Parathyroid adenoma (tissue), 2 donors: Measurements from ENCODE around the gene MED1.
A peak's percentile ranks its signal among the peaks of the same experiment; 100 is the strongest.

ENCODE experiments used
- H2AFZ ChIP-seq: fragments of 300-600 bp; sonication (generic); one replicate; pipeline ENCODE4 v1.7.0; 2017; ENCODE audit warnings: antibody characterized with exemption, mild to moderate bottlenecking
- H3K27ac ChIP-seq: fragments of 300-600 bp; sonication (generic); one replicate; pipeline ENCODE4 v1.7.0; 2017
- H3K27me3 ChIP-seq: fragments of 300-600 bp; sonication (generic); one replicate; pipeline ENCODE4 v1.7.0; 2017; ENCODE audit warnings: low read length; ENCODE audit not compliant: control insufficient read depth, insufficient read depth
- H3K36me3 ChIP-seq: fragments of 300-600 bp; sonication (generic); one replicate; pipeline ENCODE4 v1.7.0; 2017; ENCODE audit warnings: low read length; ENCODE audit not compliant: control insufficient read depth, insufficient read depth
- H3K4me1 ChIP-seq: fragments of 300-600 bp; sonication (generic); one replicate; pipeline ENCODE4 v1.7.0; 2017; ENCODE audit warnings: control low read depth
- H3K4me2 ChIP-seq: fragments of 300-600 bp; sonication (generic); one replicate; pipeline ENCODE4 v1.7.0; 2017; ENCODE audit warnings: low read length
- H3K4me3 ChIP-seq: fragments of 300-600 bp; sonication (generic); one replicate; pipeline ENCODE4 v1.7.0; 2017; ENCODE audit warnings: low read depth, low read length
- H3K79me2 ChIP-seq: fragments of 300-600 bp; sonication (generic); one replicate; pipeline ENCODE4 v1.7.0; 2017; ENCODE audit warnings: control low read depth
- H3K9ac ChIP-seq: fragments of 300-600 bp; sonication (generic); one replicate; pipeline ENCODE4 v1.7.0; 2017; ENCODE audit warnings: mild to moderate bottlenecking
- H3K9me3 ChIP-seq: fragments of 300-600 bp; sonication (generic); one replicate; pipeline ENCODE4 v1.7.0; 2017; ENCODE audit warnings: low read length; ENCODE audit not compliant: control insufficient read depth
- CTCF ChIP-seq: fragments of 300-600 bp; sonication (generic); IDR thresholded peaks from one replicate; pipeline ENCODE4 v1.7.0; 2017; ENCODE audit warnings: antibody characterized with exemption, mild to moderate bottlenecking
- donor health status: primary hyperparathyroidism.

MED1 gene

GRCh38 chr17:39400547-39401411 is 50.3 kb downstream of the MED1 start:
- Histone ChIP-seq H3K9ac (peak overlapping the region; percentile 12), H3K79me2 (peaks cover 32% of the 10 kb centered on the region), H3K4me3 (peak overlapping the region; percentile 93), H2AFZ (peak overlapping the region; percentile 89), H3K9me3 (no peaks in the 10 kb centered on the region), H3K4me2 (peak overlapping the region; percentile 77), H3K4me1 (no peaks in the 10 kb centered on the region), H3K27ac (peak overlapping the region; percentile 77), H3K27me3 (no peaks in the 10 kb centered on the region), H3K36me3 (no peaks in the 10 kb centered on the region)
- TF ChIP-seq CTCF: no peak

- H3K27ac ChIP-seq: no peak overlapping the region
- H3K79me2 ChIP-seq: peaks cover 37% of the 10 kb centered on the region
- H3K9ac ChIP-seq: no peak overlapping the region
- no peaks in the 10 kb centered on the region for H3K27me3 ChIP-seq
- no peaks in the 10 kb centered on the region for H3K36me3 ChIP-seq
- no peaks in the 10 kb centered on the region for H3K4me1 ChIP-seq
- no peak overlapping the region for H2AFZ ChIP-seq
- peak overlapping the region; percentile 77 for H3K4me2 ChIP-seq
- H3K9me3 ChIP-seq: no peaks in the 10 kb centered on the region
- H3K4me3 ChIP-seq: peak overlapping the region; percentile 93
- no peak for TF ChIP-seq CTCF
These were observed 51.3 kb downstream of the MED1 start for GRCh38 chr17:39399791-39400190.

- H3K4me2 ChIP-seq: no peak overlapping the region
- no peaks in the 10 kb centered on the region for H3K27me3 ChIP-seq
- H3K9me3 ChIP-seq: no peaks in the 10 kb centered on the region
- no peak overlapping the region for H2AFZ ChIP-seq
- H3K4me1 ChIP-seq: no peaks in the 10 kb centered on the region
- H3K36me3 ChIP-seq: no peaks in the 10 kb centered on the region
- H3K27ac ChIP-seq: no peak overlapping the region
- no peak overlapping the region for H3K9ac ChIP-seq
- no peak overlapping the region for H3K4me3 ChIP-seq
- no peak for TF ChIP-seq CTCF
- peaks cover 63% of the 10 kb centered on the region for H3K79me2 ChIP-seq
These were observed 57.3 kb downstream of the MED1 start for GRCh38 chr17:39393736-39394135.

GRCh38 chr17:39391448-39391847 is 59.6 kb downstream of the MED1 start:
- Histone ChIP-seq H3K79me2 (peaks cover 58% of the 10 kb centered on the region), H2AFZ (no peak overlapping the region), H3K36me3 (no peaks in the 10 kb centered on the region), H3K27ac (no peak overlapping the region), H3K9me3 (no peaks in the 10 kb centered on the region), H3K4me1 (no peaks in the 10 kb centered on the region), H3K9ac (no peak overlapping the region), H3K27me3 (no peaks in the 10 kb centered on the region), H3K4me3 (no peak overlapping the region), H3K4me2 (no peak overlapping the region)
- TF ChIP-seq CTCF: no peak

GRCh38 chr17:39385040-39385439 is 66.0 kb downstream of the MED1 start:
- no peak for TF ChIP-seq CTCF
- peaks cover 2% of the 10 kb centered on the region for H3K4me1 ChIP-seq
- no peak overlapping the region for H3K4me3 ChIP-seq
- H3K9me3 ChIP-seq: no peaks in the 10 kb centered on the region
- no peak overlapping the region for H3K4me2 ChIP-seq
- peaks cover 57% of the 10 kb centered on the region for H3K79me2 ChIP-seq
- no peaks in the 10 kb centered on the region for H3K36me3 ChIP-seq
- H3K27me3 ChIP-seq: no peaks in the 10 kb centered on the region
- H2AFZ ChIP-seq: no peak overlapping the region
- no peak overlapping the region for H3K27ac ChIP-seq
- no peak overlapping the region for H3K9ac ChIP-seq
